Panc1 (cell line): Measurements from ENCODE around the gene IL13RA1.
"Not testable (repeated sequence)": the region's sequence is repeated elsewhere in the genome, so short reads cannot be mapped to it uniquely, and the experiment has no call there.

ENCODE experiments used
- CTCF ChIP-seq: fragments of 450-650 bp; IDR thresholded peaks from 2 replicates; pipeline ENCODE4 v1.5.1; 2017; ENCODE audit warnings: mild to moderate bottlenecking
- POLR2AphosphoS5 ChIP-seq: IDR thresholded peaks from 2 replicates; pipeline ENCODE4 v1.6.1; 2012; ENCODE audit warnings: mild to moderate bottlenecking, low read depth, low read length, moderate library complexity
- REST ChIP-seq, 2 experiments: IDR thresholded peaks; 2 replicates each; pipeline ENCODE4 v1.6.1; 2011 to 2012; ENCODE audit warnings: low read depth in 2 of 2, control low read depth in 1 of 2, low read length in 1 of 2, mild to moderate bottlenecking in 1 of 2, moderate library complexity in 1 of 2; ENCODE audit not compliant: insufficient read depth in 1 of 2
- SIN3A ChIP-seq: IDR thresholded peaks from 2 replicates; pipeline ENCODE4 v1.6.1; 2012; ENCODE audit warnings: low read depth, mild to moderate bottlenecking, low read length, moderate library complexity, borderline replicate concordance; ENCODE audit not compliant: insufficient read depth
- TCF7L2 ChIP-seq: IDR thresholded peaks from 2 replicates; pipeline ENCODE4 v1.6.1; 2011; ENCODE audit warnings: mild to moderate bottlenecking, low read depth, low read length, inconsistent platforms

DNA sequence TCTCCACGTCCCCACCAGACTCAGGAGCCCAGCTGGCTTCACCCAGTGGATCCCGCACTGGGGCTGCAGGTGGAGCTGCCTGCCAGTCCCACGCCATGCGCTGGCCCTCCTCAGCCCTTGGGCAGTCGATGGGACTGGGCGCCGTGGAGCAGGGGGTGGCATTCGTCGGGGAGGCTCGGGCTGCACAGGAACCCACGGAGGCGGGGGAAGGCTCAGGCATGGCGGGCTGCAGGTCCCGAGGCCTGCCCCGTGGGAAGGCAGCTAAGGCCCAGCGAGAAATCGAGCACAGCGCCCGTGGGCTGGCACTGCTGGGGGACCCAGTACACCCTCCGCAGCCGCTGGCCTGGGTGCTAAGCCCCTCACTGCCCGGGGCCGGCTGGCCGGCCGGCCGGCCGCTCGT is 10.6 kb upstream of the IL13RA1 start:
- not testable (repeated sequence) for TF ChIP-seq CTCF; POLR2AphosphoS5; REST (IDR thresholded peaks at IDR 0.05; ENCODE audit: insufficient read depth in 1 of 2, low read depth in 2 of 2, low read length in 1 of 2); SIN3A; TCF7L2
